HepG2 (cell line): ENCODE data around the gene LRRTM3. TPM values are rescaled to one million over a fixed set of nuclear protein-coding genes. Genes with fewer than 3 reads are reported as not detected.

Experiments
- ATAC-seq: fragments of 200-7000 bp; cut with Tn5 transposase; 3 replicates; pipeline ENCODE4 v1.9.1; 2020; ENCODE audit warnings: mild to moderate bottlenecking, moderate library complexity
- BruUV-seq: library from RNA; stranded (reverse); fragments of 400-500 nt; replicated peaks from 2 replicates; lab custom pipeline; 2021; lab: Mats Ljungman, UMichigan
- CTCF ChIA-PET: fragments of 300-600 bp; formaldehyde crosslinking; extraction: SDS; loops from one replicate; lab custom pipeline; 2021; ENCODE audit warnings: low total read pairs, inconsistent platforms, low intra/inter-chr PET ratio; lab: Yijun Ruan, JAX
- POLR2A ChIA-PET: fragments of 350-600 bp; sonication (Branson Sonifier 250); formaldehyde crosslinking; loops from one replicate; lab custom pipeline; 2020; ENCODE audit warnings: antibody characterized with exemption, inconsistent platforms; lab: Yijun Ruan, JAX
- DNase-seq: peaks from one replicate; pipeline ENCODE4 v3.0.0-alpha.2; 2015; ENCODE audit warnings: low spot score
- FAIRE-seq: peaks from 3 replicates; lab custom pipeline; 2011; peaks lifted over from hg19 to GRCh38; lab: Jason Lieb, UNC
- H2AFZ ChIP-seq: one replicate; pipeline ENCODE4 v1.6.1; 2011; ENCODE audit warnings: low read length, inconsistent platforms
- H3K27ac ChIP-seq: fragments of 300-600 bp; 3 replicates; pipeline ENCODE4 v1.8.0; 2011; ENCODE audit warnings: mixed run types, mild to moderate bottlenecking, mixed read lengths, low read length, inconsistent platforms; ENCODE audit not compliant: insufficient read depth; ENCODE audit errors: extremely low read length
- H3K27me3 ChIP-seq, 2 experiments: fragments of 200-600 bp in 1 of 2; 2 replicates in 1 of 2; 3 replicates in 1 of 2; pipeline versions ENCODE4 v1.6.0 to v1.8.0; 2011; ENCODE audit warnings: low read length in 2 of 2, mild to moderate bottlenecking in 2 of 2, moderate library complexity in 2 of 2, inconsistent platforms in 1 of 2; ENCODE audit not compliant: insufficient read depth in 2 of 2, control insufficient read depth in 1 of 2
- H3K36me3 ChIP-seq, 2 experiments: fragments of 200-600 bp in 1 of 2; replicated peaks in 1 of 2; 2 replicates in 1 of 2; 3 replicates in 1 of 2; pipeline versions ENCODE4 v1.5.1 to v1.8.0; 2011; ENCODE audit warnings: low read length in 2 of 2, inconsistent platforms in 1 of 2; ENCODE audit not compliant: insufficient read depth in 2 of 2, control insufficient read depth in 1 of 2
- H3K4me1 ChIP-seq: 2 replicates; pipeline ENCODE4 v1.5.1; 2012; ENCODE audit warnings: low read length, inconsistent platforms; ENCODE audit not compliant: insufficient read depth
- H3K4me2 ChIP-seq: 2 replicates; pipeline ENCODE4 v1.6.0; 2011; ENCODE audit warnings: low read depth, low read length, inconsistent platforms
- H3K4me3 ChIP-seq, 3 experiments: fragments of 200-600 bp in 1 of 3; sonication (generic), shearing (Covaris generic) in 1 of 3; replicated peaks in 1 of 3; 2 replicates each; pipeline ENCODE4 v1.5.1; 2011 to 2016; ENCODE audit warnings: low read length in 3 of 3, inconsistent platforms in 2 of 3, low read depth in 2 of 3, mild to moderate bottlenecking in 2 of 3, control low read depth in 1 of 3, mixed read lengths in 1 of 3; ENCODE audit not compliant: insufficient read depth in 1 of 3
- H3K79me2 ChIP-seq: one replicate; pipeline ENCODE4 v1.6.1; 2011; ENCODE audit warnings: low read length, inconsistent platforms; ENCODE audit not compliant: insufficient read depth
- H3K9ac ChIP-seq: 2 replicates; pipeline ENCODE4 v1.6.0; 2011; ENCODE audit warnings: mild to moderate bottlenecking, low read depth, low read length, inconsistent platforms; ENCODE audit not compliant: insufficient read depth
- H3K9me3 ChIP-seq: 2 replicates; pipeline ENCODE4 v1.5.1; 2012; ENCODE audit warnings: mild to moderate bottlenecking, low read length
- H4K20me1 ChIP-seq: 2 replicates; pipeline ENCODE4 v1.6.0; 2011; ENCODE audit warnings: inconsistent platforms, mild to moderate bottlenecking, low read length, moderate library complexity; ENCODE audit not compliant: insufficient read depth
- AHDC1 ChIP-seq: sonication (generic); formaldehyde crosslinking; IDR thresholded peaks from 2 replicates; pipeline ENCODE4 v1.5.1; 2020; ENCODE audit warnings: mild to moderate bottlenecking, missing genetic modification reagents, borderline replicate concordance
- ATAD3A ChIP-seq: sonication (generic); formaldehyde crosslinking; IDR thresholded peaks from 2 replicates; pipeline ENCODE4 v1.4.0; 2020; ENCODE audit warnings: missing genetic modification reagents
- CAMTA2 ChIP-seq: sonication (generic); formaldehyde crosslinking; IDR thresholded peaks from 2 replicates; pipeline ENCODE4 v1.4.0; 2020; ENCODE audit warnings: mild to moderate bottlenecking, missing genetic modification reagents, borderline replicate concordance
- HNRNPK ChIP-seq: fragments of 200-400 bp; formaldehyde crosslinking; IDR thresholded peaks from 2 replicates; pipeline ENCODE4 v1.6.1; 2018; ENCODE audit warnings: low read length, low read depth, moderate library complexity, mild to moderate bottlenecking; ENCODE audit not compliant: poor library complexity, severe bottlenecking
- KIAA2018 ChIP-seq: sonication (generic); formaldehyde crosslinking; IDR thresholded peaks from 2 replicates; pipeline ENCODE4 v1.5.0; 2020; ENCODE audit warnings: mild to moderate bottlenecking, missing genetic modification reagents, borderline replicate concordance
- ZNF121 ChIP-seq: sonication (generic); formaldehyde crosslinking; IDR thresholded peaks from 2 replicates; pipeline ENCODE4 v1.5.0; 2020; ENCODE audit warnings: mild to moderate bottlenecking, missing genetic modification reagents
- ZNF160 ChIP-seq: sonication (generic); formaldehyde crosslinking; IDR thresholded peaks from 2 replicates; pipeline ENCODE4 v1.8.0; 2022; ENCODE audit warnings: mild to moderate bottlenecking, inconsistent platforms, missing genetic modification reagents
- ZNF230 ChIP-seq: sonication (generic); formaldehyde crosslinking; IDR thresholded peaks from 2 replicates; pipeline ENCODE4 v1.4.0; 2020; ENCODE audit warnings: mild to moderate bottlenecking, missing genetic modification reagents
- ZNF343 ChIP-seq: sonication (generic); formaldehyde crosslinking; IDR thresholded peaks from 2 replicates; pipeline ENCODE4 v1.4.0; 2020; ENCODE audit warnings: mild to moderate bottlenecking, missing genetic modification reagents
- WGBS: methylation state at CpG from one replicate; pipeline ENCODE4 v1.1.6; 2017; ENCODE audit warnings: low lambda C conversion rate; 5-methylcytosine and 5-hydroxymethylcytosine counted together
- in situ Hi-C: cut with HindIII; loops from 2 replicates; pipeline ENCODE4 v1.10.0; 2017; ENCODE audit warnings: low pct_unique_long_range_greater_than_20kb; ENCODE audit not compliant: extremely low pct_ligation_motif_present
- intact Hi-C: fragments of 100-400 bp; cut with micrococcal nuclease; formaldehyde crosslinking; loops from one replicate; pipeline ENCODE4 v1.10.0; 2022; ENCODE audit not compliant: unreplicated experiment
- polyA plus RNA-seq, 8 experiments: library from polyadenylated mRNA; depleted of rRNA in 3 of 8; stranded (reverse) in 7 of 8; unstranded in 1 of 8; fragments of >200 nt; fragmentation: Illumina TruSeq in 4 of 8; extraction: Trizol in 4 of 8; gene quantifications; 2 replicates each; pipeline versions ENCODE4 v1.2.1 to v1.2.3, GENCODE V29; 2011 to 2016; ENCODE audit warnings: low read depth in 4 of 8, missing spikeins in 1 of 8, mixed read lengths in 1 of 8; ENCODE audit not compliant: insufficient read depth in 1 of 8
- total RNA-seq, 5 experiments: library from RNA; depleted of rRNA; stranded (reverse); fragments of >200 nt; fragmentation: Illumina TruSeq; extraction: Trizol; gene quantifications; 2 replicates each; pipeline ENCODE4 v1.2.3, GENCODE V29; 2016; ENCODE audit warnings: low read depth in 1 of 5

The LRRTM3 gene
- total and polyA plus RNA-seq, 2 of the 13 experiments (the other 11 are each of a cell fraction or from before 2014, with no cell fraction given), result not detected

- ATAC-seq, result no peak
- Histone ChIP-seq H3K36me3 (no peaks in the 10 kb centered on the region), H3K4me2 (no peak overlapping the region), H2AFZ (no peak overlapping the region), H4K20me1 (no peaks in the 10 kb centered on the region), H3K79me2 (no peaks in the 10 kb centered on the region), H3K27ac (no peak overlapping the region), H3K9me3 (no peaks in the 10 kb centered on the region), H3K9ac (no peak overlapping the region), H3K4me3 (no peak overlapping the region), H3K27me3 (no peaks in the 10 kb centered on the region), H3K4me1 (no peaks in the 10 kb centered on the region)
- BruUV-seq, result no TSS peak
- no peak for FAIRE-seq
- ChIA-PET POLR2A (no interaction called here), CTCF (no interaction called here)
- intact Hi-C loops, result no loop called here
- WGBS, result 26% methylated on average over 1 of the region's 1 CpG
- DNase-seq, result no peak
- in situ Hi-C loops, result no loop called here
- no peak for TF ChIP-seq ZNF343 (CRISPR knock-in tag)
- no peak for TF ChIP-seq KIAA2018 (CRISPR knock-in tag)
- TF ChIP-seq ZNF230, result no peak
- TF ChIP-seq ZNF160 (CRISPR knock-in tag), result no peak
- TF ChIP-seq HNRNPK, result no peak
- TF ChIP-seq ZNF121 (CRISPR knock-in tag), result no peak
- no peak for TF ChIP-seq CAMTA2 (CRISPR knock-in tag)
- no peak for TF ChIP-seq AHDC1 (CRISPR knock-in tag)
- no peak for TF ChIP-seq ATAD3A
Measured at GRCh38 chr10:67088036-67088435, 162.2 kb downstream of the LRRTM3 start.
